Astrocyte (in vitro differentiated cells and primary cell): ENCODE measurements around the gene HBS1L. TPM values are rescaled to one million over a fixed set of nuclear protein-coding genes. Genes with fewer than 3 reads are reported as not detected.

Source experiments
- DNase-seq: peaks from one replicate; pipeline ENCODE4 v3.0.0-alpha.2; 2010; ENCODE audit warnings: low read depth
- FAIRE-seq: peaks from 2 replicates; lab custom pipeline; 2011; peaks lifted over from hg19 to GRCh38; lab: Jason Lieb, UNC
- H2AFZ ChIP-seq: 2 replicates; pipeline ENCODE4 v1.6.0; 2012; ENCODE audit warnings: low read depth, low read length, inconsistent platforms
- H3K27ac ChIP-seq: 2 replicates; pipeline ENCODE4 v1.5.1; 2011; ENCODE audit warnings: low read depth, low read length, inconsistent platforms
- H3K27me3 ChIP-seq: 2 replicates; pipeline ENCODE4 v1.6.0; 2011; ENCODE audit warnings: low read length, inconsistent platforms; ENCODE audit not compliant: insufficient read depth
- H3K36me3 ChIP-seq: 2 replicates; pipeline ENCODE4 v1.5.1; 2011; ENCODE audit warnings: low read length, inconsistent platforms; ENCODE audit not compliant: insufficient read depth
- H3K4me1 ChIP-seq: 2 replicates; pipeline ENCODE4 v1.5.1; 2011; ENCODE audit warnings: low read length, inconsistent platforms; ENCODE audit not compliant: insufficient read depth
- H3K4me2 ChIP-seq: 2 replicates; pipeline ENCODE4 v1.6.0; 2012; ENCODE audit warnings: low read length, inconsistent platforms
- H3K4me3 ChIP-seq: 2 replicates; pipeline ENCODE4 v1.5.1; 2011; ENCODE audit warnings: low read depth, mild to moderate bottlenecking, low read length, inconsistent platforms; ENCODE audit not compliant: insufficient read depth
- H3K79me2 ChIP-seq: 2 replicates; pipeline ENCODE4 v1.6.0; 2012; ENCODE audit warnings: mild to moderate bottlenecking, low read length, inconsistent platforms; ENCODE audit not compliant: insufficient read depth
- H3K9ac ChIP-seq: 2 replicates; pipeline ENCODE4 v1.6.0; 2012; ENCODE audit warnings: mild to moderate bottlenecking, low read length, inconsistent platforms
- H3K9me3 ChIP-seq: 2 replicates; pipeline ENCODE4 v1.5.1; 2012; ENCODE audit warnings: low read depth, mild to moderate bottlenecking, low read length, inconsistent platforms; ENCODE audit not compliant: insufficient read depth
- H4K20me1 ChIP-seq: 2 replicates; pipeline ENCODE4 v1.6.0; 2012; ENCODE audit warnings: low read length, inconsistent platforms; ENCODE audit not compliant: insufficient read depth
- H3K27ac Mint-ChIP-seq: one replicate; pipeline ENCODE4 v1.8.0; 2021; ENCODE audit warnings: mild to moderate bottlenecking, mixed read lengths; ENCODE audit not compliant: unreplicated experiment
- H3K27me3 Mint-ChIP-seq: one replicate; pipeline ENCODE4 v1.8.0; 2021; ENCODE audit warnings: low read depth, mixed read lengths; ENCODE audit not compliant: unreplicated experiment
- H3K36me3 Mint-ChIP-seq: one replicate; pipeline ENCODE4 v1.8.0; 2021; ENCODE audit warnings: low read depth, mixed read lengths; ENCODE audit not compliant: unreplicated experiment
- H3K4me1 Mint-ChIP-seq: one replicate; pipeline ENCODE4 v1.8.0; 2021; ENCODE audit warnings: low read depth, mixed read lengths; ENCODE audit not compliant: unreplicated experiment
- H3K4me3 Mint-ChIP-seq: one replicate; pipeline ENCODE4 v1.8.0; 2021; ENCODE audit warnings: mild to moderate bottlenecking, moderate library complexity, mixed read lengths; ENCODE audit not compliant: unreplicated experiment
- H3K9me3 Mint-ChIP-seq: one replicate; pipeline ENCODE4 v1.8.0; 2021; ENCODE audit warnings: mild to moderate bottlenecking, mixed read lengths; ENCODE audit not compliant: unreplicated experiment
- EZH2 ChIP-seq: IDR thresholded peaks from 2 replicates; pipeline ENCODE4 v1.6.1; 2012; ENCODE audit warnings: mild to moderate bottlenecking, low read length, inconsistent platforms; ENCODE audit not compliant: insufficient read depth
- total RNA-seq: library from RNA; stranded (reverse); gene quantifications from 2 replicates; pipeline ENCODE4 v1.2.1, GENCODE V29; 2021
- TF ChIP-seq, protein P1 (sequence below): IDR thresholded peaks from 2 replicates; pipeline ENCODE4 v1.5.1; 2011; ENCODE audit warnings: low read depth, mild to moderate bottlenecking, inconsistent platforms, low read length, moderate library complexity; ENCODE audit not compliant: insufficient read depth

The HBS1L gene
- total RNA-seq, 1 donor from 2014 or later, result 87.8 TPM

GRCh38 chr6:135014353-135014832 is 40.2 kb downstream of the HBS1L start:
- H3K27me3 Mint-ChIP-seq, result no peaks in the 10 kb centered on the region
- DNase-seq (no peak), FAIRE-seq (no peak)
- no peaks in the 10 kb centered on the region for H3K4me1 ChIP-seq
- H3K4me3 Mint-ChIP-seq, result no peak overlapping the region
- no peak overlapping the region for H3K27ac Mint-ChIP-seq
- peaks cover 17% of the 10 kb centered on the region for H3K4me1 Mint-ChIP-seq
- H2AFZ ChIP-seq, result no peak overlapping the region
- TF ChIP-seq EZH2, result no peak
- TF ChIP-seq, protein P1, sequence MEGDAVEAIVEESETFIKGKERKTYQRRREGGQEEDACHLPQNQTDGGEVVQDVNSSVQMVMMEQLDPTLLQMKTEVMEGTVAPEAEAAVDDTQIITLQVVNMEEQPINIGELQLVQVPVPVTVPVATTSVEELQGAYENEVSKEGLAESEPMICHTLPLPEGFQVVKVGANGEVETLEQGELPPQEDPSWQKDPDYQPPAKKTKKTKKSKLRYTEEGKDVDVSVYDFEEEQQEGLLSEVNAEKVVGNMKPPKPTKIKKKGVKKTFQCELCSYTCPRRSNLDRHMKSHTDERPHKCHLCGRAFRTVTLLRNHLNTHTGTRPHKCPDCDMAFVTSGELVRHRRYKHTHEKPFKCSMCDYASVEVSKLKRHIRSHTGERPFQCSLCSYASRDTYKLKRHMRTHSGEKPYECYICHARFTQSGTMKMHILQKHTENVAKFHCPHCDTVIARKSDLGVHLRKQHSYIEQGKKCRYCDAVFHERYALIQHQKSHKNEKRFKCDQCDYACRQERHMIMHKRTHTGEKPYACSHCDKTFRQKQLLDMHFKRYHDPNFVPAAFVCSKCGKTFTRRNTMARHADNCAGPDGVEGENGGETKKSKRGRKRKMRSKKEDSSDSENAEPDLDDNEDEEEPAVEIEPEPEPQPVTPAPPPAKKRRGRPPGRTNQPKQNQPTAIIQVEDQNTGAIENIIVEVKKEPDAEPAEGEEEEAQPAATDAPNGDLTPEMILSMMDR, result no peak
- no peak overlapping the region for H3K4me2 ChIP-seq
- no peaks in the 10 kb centered on the region for H3K9me3 ChIP-seq
- no peaks in the 10 kb centered on the region for H3K36me3 ChIP-seq
- H3K27me3 ChIP-seq, result no peaks in the 10 kb centered on the region
- H3K27ac ChIP-seq, result no peak overlapping the region
- no peaks in the 10 kb centered on the region for H3K9me3 Mint-ChIP-seq
- H4K20me1 ChIP-seq, result peaks cover 16% of the 10 kb centered on the region
- H3K9ac ChIP-seq, result no peak overlapping the region
- no peaks in the 10 kb centered on the region for H3K36me3 Mint-ChIP-seq
- H3K79me2 ChIP-seq, result peaks cover 17% of the 10 kb centered on the region
- H3K4me3 ChIP-seq, result no peak overlapping the region

- H3K27me3 ChIP-seq, result no peaks in the 10 kb centered on the region
- H3K9ac ChIP-seq, result no peak overlapping the region
- FAIRE-seq (no peak), DNase-seq (no peak)
- Mint-ChIP-seq H3K4me3 (no peak overlapping the region), H3K27me3 (no peaks in the 10 kb centered on the region), H3K27ac (no peak overlapping the region), H3K9me3 (no peaks in the 10 kb centered on the region), H3K36me3 (no peaks in the 10 kb centered on the region), H3K4me1 (peaks cover 24% of the 10 kb centered on the region)
- no peak overlapping the region for H2AFZ ChIP-seq
- H3K4me1 ChIP-seq, result no peaks in the 10 kb centered on the region
- H3K9me3 ChIP-seq, result no peaks in the 10 kb centered on the region
- no peak overlapping the region for H3K4me3 ChIP-seq
- H3K79me2 ChIP-seq, result peaks cover 11% of the 10 kb centered on the region
- H3K36me3 ChIP-seq, result no peaks in the 10 kb centered on the region
- TF ChIP-seq, protein P1, result no peak
- TF ChIP-seq EZH2, result no peak
- no peak overlapping the region for H3K4me2 ChIP-seq
- H4K20me1 ChIP-seq, result peaks cover 17% of the 10 kb centered on the region
- H3K27ac ChIP-seq, result no peak overlapping the region
These were observed 41.4 kb downstream of the HBS1L start for GRCh38 chr6:135013211-135013610.

GRCh38 chr6:135012764-135013163 is 41.9 kb downstream of the HBS1L start:
- Histone ChIP-seq H3K4me1 (no peaks in the 10 kb centered on the region), H3K36me3 (no peaks in the 10 kb centered on the region), H3K27ac (no peak overlapping the region), H4K20me1 (peaks cover 18% of the 10 kb centered on the region), H3K9me3 (no peaks in the 10 kb centered on the region), H3K79me2 (peaks cover 11% of the 10 kb centered on the region), H3K27me3 (no peaks in the 10 kb centered on the region), H2AFZ (no peak overlapping the region), H3K4me3 (no peak overlapping the region), H3K9ac (no peak overlapping the region), H3K4me2 (no peak overlapping the region)
- Mint-ChIP-seq H3K27ac (no peak overlapping the region), H3K36me3 (no peaks in the 10 kb centered on the region), H3K9me3 (no peaks in the 10 kb centered on the region), H3K27me3 (no peaks in the 10 kb centered on the region), H3K4me1 (peaks cover 25% of the 10 kb centered on the region), H3K4me3 (no peak overlapping the region)
- DNase-seq (peak; percentile 33), FAIRE-seq (no peak)
- TF ChIP-seq, protein P1, result no peak
